Measurements from ENCODE around the gene MKNK2.
A peak's percentile ranks its signal among the peaks of the same experiment; 100 is the strongest.

Gene MKNK2

DNA sequence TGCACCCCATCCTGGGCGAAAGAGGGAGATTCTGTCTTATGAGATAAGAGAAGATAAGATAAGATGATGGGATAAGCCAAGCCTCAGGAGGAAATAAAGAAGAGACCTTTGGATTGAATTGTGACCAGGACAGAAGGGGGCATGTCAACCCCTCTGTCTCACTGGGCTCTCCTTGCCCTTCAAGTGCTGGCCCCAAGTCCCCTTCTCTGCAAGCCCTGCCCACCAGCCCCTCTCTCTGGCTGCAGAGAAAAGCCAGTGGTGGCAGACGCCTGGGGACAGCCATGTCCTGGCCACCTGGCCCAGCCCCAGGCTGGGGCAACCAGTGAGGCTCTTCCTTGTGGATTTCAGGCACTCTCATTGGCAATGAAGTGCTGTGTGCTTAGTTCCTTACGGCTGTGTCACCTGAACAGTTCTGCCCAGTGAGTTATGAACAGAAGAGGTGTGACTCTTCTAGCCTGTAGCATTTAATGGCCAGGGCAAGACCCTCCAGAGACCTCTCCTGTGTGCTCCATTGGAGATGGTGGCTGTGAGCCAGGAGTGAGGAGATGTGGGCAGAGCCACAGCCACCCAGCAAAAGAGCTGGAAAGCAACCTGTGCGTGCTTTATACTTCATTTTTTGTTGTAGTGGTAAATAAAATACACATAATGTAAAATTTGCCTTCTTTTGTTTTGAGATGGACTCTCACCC, 29.4 kb downstream of the MKNK2 start:
- DNase-seq, result no peak

DNA sequence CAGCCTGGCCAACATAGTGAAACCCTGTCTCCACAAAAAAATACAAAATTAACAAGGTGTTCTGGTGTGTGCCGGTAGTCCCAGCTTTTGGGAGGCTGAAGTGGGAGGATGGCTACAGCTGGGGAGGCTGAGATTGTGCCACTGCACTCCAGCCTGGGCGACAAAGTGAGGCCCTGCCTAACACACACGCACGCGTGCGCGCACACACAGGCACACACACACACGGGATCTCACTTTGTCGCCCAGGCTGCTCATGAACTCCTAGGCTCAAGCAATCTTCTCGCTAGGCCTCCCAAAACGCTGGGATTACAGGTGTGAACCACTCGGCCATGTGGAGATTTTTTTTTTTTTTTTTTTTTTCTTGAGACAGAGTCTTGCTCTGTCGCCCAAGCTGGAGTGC, 32.3 kb downstream of the MKNK2 start:
- no peak for DNase-seq

DNA sequence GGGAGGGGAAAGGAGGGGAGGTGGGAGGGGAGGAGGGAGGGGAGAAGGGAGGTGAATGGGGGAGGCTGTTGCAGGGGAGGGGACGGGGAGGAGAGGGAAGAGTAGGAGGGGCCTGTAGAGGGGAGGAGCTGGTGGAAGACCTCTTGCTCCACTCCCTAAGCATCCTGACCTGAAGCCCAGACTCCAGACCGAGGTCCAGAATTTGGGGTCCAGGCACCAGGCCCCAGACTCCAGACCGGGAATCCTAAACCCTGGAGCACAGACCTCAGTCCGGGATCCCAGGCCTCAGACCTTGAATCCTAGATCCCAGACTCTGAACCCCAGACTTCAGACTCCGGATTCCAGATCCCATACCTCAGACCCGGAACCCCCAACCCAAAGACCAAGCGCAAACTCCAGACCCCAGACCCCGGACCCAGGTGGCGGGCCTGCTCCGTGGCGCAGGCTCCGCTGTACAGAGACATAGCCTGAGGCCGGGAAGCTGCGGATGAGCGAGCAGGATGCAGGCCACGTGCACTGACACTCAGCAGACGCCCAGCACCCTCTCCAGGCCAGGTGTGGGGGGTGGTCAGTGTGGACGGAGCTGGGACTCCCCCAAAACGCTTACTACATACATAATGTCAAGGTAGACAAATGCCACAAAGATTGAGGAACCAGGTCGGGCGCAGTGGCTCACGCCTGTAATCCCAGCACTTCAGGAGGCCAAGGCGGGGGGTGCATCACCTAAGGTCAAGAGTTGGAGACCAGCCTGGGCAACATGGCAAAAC, 34.8 kb downstream of the MKNK2 start:
- DNase-seq, result peak; percentile 70

DNA sequence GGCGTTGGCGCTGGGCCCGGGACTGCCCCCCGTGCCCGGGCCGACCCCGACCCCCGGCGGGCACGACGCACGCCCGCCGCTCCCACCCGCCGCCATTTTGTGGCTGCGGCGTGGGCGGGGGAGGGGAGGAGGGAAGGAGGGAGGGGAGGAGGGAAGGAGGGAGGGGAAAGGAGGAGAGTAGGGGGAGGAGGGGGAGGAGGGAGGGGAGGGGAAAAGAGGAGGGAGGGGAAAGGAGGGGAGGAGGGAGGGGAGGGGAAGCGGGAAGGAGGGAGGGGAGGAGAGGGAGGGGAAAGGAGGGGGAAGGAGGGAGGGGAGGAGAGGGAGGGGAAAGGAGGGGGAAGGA, 35.5 kb downstream of the MKNK2 start, which contains the start of gene BTBD2:
BTBD2 (minus strand) TSS at position 107 of the 343 bp plus-strand sequence; CDS start at position 96, 11 bp downstream.
- peak; percentile 70 for DNase-seq

DNA sequence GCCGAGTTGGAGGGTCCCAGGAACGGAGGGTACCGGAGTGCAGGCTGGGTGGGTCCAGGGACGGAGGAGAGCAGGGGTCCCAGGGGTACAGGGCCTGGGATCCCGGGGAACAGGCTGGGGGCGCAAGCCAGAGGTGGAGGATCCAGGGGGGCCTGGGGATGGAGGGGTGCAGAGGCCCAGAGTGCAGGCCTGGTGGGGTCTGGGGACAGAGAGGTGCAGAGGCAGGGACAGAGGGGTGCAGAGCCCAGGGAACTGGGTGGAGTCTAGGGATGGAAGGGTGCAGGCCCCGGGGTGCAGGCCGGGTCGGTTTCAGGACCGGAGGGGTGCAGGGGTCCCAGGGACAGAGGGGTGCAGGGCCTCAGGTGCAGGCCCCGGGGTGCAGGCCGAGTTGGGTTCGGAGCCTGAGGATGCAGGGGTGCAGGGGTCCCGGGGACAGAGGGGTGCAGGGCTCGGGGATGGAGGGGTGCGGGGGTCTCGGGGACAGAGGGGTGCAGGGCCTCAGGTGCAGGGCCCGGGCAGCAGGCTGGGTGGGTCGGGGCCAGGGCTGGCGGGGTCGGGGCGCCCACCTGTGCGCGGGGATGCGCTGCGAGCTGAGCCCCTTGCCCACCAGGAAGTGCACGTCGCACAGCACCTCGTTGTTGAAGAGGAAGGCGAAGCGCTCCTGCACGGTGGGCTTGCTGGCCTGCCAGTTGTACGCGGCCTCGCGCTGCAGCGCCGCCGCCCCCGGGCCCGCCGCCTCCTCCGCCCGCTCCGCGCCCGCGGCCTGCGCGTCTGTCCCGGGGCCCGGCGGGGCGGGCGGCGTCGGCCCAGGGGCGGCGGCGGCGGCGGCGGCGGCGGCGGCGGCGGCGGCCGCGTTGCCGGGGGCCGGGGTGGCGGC, 36.1 kb downstream of the MKNK2 start:
- peak; percentile 45 for DNase-seq

DNA sequence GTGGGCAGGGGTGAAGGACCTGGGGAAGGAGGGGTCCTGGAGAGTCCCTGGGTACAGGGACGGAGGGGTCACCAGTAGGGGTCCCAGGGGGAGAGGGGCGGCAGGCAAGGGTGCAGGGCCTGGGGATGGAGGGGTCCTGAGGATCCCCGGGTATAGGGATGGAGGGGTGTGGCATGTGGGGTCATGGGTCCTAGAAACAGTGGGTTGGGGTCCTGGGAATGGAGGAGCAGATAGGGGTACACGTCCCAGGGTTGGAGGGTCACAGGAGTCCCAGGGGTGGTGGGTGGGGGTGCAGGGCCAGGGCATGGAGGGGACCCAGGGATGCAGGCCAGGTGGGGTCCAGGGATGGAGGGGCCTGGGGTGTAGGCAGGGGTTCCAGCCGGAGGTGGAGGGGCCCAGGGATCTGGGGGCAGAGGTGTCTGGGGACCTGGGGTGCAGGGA, 36.9 kb downstream of the MKNK2 start:
- DNase-seq, result no peak

DNA sequence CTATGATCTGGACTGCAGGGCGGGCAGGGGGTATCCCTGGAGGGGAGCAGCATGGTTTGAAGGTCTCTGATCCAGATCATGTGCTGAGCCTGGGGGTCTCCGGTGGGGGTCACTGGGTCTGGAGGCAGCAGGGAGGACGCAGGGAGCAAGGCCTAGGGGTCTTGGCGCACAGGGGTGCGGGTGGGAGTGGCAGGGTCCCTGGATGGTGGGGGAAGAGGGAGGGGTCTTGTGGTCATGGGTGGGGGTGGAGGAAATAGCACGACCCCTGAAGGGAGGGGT, 37.4 kb downstream of the MKNK2 start:
- DNase-seq, result no peak

DNA sequence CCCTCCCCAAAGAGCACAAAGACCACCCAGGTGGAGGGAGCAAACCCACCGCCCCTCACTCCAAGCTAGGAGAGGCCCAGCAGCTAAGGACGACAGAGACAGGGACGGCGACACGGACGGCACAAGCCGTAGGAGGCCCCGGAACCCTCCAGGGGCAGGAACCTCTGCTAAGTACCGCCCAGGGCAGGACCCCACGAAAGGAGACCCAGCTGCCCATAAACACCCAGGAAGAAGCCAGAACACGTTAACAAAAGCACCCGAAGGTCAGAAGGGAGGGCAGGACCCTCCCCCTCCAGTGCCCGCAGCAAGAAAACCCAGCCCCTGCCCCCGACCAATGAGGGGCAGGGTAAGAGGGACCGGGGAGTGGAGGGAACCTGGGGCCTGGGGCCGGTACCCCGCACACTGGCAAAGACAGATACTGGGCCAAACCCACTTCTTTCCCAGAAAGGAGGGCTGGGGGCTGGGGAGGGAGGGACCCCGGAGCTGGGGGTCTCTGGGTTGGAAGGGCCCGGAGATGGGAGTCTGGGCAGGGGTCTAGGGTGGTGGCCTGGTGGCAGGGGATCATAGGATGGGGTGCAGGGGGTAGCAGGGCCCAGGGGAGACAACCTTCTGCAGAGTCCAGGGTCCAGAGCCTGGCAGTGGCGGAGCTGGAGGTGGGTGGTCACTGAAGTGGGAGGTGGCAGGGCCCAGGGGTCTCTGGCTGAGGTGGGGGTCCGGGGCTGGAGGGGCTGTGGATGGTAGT, 37.9 kb downstream of the MKNK2 start:
- no peak for DNase-seq

DNA sequence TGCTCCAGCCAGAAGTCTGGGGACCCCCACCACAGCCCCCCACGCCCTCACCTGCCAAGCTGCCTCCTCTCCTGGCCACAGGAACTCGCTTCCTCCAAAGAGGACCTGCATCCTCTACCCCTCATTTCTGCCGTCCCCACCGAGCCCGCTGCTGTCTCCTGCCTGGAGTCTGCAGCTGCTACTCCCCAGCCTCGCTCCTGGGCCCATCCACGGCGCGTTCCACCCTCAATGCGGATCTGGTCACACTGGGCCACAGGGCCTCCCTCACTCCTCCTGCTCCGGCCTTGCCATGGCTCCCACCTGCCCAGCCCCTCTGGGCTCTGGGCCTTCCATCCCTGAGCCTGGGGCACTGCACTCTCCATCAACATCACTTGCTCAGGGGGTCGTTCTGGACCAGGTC, 39.9 kb downstream of the MKNK2 start:
- DNase-seq, result no peak

DNA sequence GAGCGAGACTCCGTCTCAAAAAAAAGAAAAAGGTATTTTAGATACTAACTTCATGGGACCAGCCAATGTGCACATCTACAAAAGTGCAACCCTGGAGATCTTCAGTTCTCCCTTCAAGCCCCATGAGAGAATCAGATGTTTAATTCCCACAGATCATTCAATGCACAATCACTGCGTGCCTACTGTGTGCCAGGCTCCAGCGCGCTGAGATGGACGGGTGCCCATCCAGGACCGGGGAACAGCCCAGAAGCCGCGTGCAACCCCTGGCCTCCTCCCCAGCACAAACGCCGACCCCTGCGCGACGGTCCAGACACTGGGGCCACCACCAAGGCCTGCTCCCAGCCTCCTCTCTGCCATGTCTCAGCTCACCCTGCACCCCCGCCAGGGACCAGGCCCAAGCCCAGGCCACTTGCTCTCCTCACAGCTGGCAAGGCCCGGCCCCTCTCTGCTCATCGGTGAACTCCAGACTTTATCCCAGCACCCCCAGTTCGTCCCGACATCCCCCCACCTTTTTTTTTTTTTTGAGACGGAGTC, 40.8 kb downstream of the MKNK2 start:
- no peak for DNase-seq

DNA sequence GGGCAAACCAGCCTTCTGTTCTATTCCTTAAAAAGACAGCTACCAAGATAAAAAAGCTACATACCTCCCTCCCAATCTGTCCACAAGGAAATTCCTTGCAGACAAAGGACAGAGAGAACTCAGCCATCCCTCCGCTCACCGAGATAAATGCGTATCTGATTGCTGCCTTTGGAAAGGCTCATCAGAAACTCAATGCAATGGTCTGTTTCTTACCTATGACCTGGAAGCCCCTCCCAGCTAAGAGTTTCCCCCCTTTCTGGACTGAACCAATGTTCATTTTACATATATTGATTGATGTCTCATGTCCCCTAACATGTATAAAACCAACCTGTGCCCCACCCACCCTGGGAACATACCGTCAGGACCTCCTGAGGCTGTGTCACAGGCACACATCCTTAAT, 47.2 kb downstream of the MKNK2 start:
- DNase-seq, result no peak

DNA sequence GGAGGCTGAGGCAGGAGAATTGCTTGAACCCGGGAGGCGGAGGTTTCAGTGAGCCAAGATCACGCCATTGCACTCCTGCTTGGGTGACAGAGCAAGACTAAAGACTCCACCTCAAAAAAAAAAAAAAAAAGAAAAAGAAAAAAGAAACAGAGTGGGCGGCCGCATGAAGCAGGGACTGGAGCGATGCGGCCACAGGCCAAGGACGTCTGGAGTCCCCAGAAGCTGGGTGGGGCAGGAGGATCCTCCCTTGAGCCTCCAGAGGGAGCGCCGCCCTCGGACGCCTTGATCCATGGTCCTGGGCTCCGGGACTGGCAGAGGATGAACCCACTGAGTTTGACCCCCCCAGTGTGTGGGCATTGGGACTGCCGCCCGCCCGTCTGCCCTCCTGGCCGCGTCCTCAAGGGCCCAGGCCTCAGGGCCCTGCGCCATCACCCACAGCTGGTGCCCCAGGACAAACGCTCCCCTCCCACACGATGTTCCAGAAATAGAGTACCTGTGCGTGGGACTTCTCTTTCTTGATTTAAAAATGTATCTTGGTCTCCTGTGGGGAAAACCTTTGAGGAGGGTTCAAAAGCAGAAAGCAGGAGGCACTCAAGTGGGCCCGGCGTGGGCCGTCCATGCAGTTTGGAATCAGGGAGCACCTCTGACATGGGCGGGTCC, 51.1 kb downstream of the MKNK2 start:
- no peak for DNase-seq

DNA sequence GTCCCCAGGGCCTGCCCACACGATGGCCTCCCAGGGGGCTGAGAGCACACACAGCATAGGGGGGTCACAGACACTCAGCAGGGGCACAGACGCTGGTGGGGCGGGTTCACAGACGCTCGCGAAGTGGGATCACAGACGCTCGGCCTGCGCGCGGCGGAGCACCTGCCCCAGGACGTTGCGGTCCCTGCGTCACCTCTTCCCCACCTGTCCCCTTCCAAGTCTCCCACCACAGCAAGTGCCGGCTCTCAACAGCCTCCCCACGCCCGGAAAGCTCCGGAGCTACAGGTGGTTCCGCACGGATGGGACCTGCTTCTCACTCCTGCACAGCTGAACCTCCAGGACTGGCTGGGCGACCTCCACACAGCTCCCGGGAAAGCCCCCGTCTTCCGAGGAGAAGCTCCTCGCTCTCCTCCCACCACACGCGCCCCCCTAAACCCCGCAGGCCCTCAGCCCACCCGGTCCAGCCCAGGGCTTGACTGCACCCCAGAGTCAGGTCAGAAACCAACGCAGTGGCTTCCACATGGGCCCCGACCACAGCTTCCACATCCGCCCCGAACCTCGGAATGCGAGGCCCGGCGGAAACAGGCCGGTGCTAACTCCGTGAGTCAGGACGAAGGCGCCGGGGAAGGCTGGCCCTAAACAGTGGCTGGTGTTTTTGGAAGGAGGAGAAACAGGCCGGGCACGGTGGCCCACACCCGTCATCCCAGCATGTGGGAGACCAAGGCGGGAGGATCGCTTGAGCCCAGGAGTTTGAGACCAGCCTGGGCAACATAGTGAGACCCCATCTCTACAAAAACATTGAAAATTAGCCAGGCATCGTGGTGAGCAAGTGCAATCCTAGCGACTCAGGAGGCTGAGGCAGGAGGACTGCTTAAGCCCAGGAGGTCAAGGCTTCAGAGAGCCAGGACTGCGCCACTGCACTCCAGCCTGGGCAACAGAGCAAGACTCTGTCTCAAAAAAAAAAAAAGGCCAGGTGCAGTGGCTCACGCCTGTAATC, 52.0 kb downstream of the MKNK2 start:
- DNase-seq, result no peak

DNA sequence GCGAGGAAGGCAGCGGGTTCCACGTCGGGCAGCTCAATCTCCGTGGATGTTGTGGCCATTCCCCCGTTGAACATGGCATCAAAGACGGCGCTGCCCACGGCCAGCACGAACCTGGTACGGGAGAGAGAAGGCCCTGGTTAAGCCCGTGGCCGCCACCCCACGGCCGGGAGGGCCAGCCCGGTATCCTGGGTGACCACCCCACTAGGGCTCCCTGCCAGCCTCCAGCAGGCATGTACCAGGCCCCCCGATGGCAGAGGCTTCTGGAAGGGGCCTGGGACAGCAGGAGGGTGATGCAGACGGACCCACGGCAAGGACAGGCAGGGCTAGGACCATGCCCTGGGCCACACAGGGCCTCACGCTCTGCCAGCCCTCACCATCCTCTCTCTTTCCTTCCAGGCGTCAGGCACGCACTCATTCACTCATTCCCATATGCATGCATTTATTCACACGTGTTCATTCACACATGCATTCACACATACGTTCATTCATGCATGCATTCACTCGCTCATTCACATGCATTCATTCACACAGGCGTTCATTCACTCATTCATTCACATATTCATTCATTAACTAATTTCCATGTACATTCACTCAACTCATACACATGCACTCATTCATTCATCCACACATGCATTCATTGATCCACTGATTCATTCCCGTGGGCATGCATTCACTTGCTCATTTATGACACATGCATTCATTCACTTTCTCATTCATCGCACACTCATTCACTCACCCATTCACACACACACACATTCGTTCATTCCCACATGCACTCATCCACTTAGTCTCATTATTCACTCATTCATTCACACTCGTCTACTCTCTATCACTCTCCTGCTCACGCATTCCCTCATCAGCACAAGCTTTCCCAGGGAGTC, 53.5 kb downstream of the MKNK2 start:
- no peak for DNase-seq

DNA sequence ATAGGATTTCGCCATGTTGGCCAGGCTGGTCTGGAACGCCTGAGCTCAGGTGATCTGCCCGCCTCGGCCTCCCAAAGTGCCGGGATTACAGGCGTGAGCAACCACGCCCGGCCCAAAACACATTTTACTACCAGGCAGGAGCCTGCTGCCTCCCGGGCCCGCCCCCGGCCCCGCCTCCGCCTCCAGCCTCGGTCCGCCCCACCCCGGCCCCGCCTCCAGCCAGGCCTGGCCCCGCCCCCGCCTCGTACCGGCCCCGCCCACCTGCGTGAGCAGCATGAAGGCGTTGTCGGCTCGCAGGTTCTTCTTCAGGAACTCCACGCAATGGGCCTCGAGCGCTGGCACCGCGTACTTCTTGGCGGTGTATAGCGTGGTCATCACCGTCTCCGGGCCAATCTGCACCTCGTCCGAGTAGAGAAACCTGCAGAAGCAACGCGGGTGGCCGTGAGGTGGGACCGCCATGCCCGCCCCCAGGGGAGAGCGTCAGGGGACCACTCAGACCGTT, 58.2 kb downstream of the MKNK2 start:
- DNase-seq, result peak; percentile 59

DNA sequence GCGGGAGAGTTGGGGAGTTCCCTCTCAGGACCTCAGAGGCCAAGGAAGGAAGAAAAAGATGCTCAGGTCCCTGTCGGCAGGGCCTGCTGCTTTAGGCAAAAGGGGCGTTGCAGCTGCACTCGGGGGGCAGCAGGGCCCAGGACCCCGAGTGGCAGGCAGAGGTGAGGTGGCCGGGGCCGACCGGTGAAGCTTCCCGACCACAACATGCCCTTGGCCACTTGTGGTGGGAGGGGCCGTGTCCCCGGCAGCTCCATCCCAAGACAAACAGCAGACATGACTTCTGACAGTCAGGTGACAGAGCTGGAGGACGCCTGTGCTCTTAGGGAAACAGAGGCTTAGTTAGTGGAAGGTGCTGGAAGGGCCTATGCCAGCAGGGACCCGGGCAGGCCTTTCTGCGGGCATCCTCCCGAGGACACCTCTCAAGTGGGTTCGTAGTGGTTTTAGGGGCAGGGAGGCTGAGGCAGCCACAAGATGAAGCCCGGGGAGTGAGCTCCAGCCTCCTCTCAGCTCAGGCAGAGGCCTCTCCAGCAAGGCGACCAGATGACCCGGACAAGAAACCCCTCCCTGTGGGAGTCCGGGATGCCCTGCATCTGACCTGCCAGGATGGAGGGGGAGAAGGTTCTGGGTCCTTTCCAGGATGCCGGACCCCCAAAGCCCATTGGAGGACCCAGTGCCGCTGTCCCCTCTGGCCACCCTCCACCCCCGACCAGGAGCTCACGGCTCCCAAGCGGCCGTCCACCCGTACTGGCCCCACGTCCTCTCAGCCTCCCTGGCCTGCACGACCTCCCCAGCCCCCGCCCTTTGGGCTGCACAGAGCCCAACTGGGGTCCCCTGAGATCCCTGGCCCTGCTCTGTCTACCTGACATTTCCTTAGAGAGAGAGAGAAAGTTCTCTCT, 59.8 kb downstream of the MKNK2 start:
- no peak for DNase-seq

DNA sequence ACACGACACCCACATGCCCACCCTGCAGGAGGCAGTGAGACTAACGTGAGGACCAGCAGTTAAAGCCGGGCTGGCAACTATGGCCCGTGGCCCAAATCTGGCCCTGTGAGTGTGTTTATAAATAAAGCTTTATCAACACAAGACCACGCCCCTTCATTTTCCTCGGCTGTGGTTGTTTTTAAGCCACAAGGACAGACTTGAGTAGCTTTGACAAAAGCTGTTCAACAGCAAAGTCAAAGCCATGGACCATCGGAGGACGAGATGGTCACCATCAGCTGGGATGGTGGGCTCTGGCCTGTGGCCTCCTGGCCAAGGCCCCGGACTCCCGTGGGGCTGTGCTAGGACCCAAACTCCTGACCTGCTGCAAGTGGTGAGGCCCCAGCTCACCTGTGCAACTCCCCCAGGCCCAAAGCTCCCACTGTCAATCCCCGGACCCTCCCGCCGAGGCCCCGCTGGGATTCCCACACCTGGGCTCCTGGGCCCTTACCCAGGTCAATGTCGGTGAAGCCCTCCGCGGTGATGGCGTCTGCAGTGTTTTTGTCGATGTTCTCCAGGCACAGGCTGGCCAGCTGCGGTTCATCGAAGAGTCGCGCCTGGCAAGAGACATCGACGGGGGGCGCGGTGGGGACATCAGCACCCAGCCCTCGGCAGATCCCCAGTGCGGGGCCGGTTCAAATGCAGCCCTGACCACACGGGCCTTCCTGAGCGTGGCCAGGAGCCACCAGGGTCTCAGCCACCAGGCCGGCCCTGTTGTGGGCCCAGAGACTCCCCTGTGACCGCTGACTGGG, 60.6 kb downstream of the MKNK2 start:
- no peak for DNase-seq

Data from stimulated activated CD4-positive, alpha-beta T cell treated with anti-CD3 and anti-CD28 coated beads, Interleukin-15, amount 100 ng/mL, for 24 hours (primary cell).